GM21619 (cell line): ENCODE data around the gene LATS2.

Experiments
- ATAC-seq: cut with Tn5 transposase; IDR thresholded peaks from one replicate; pipeline ENCODE4 v1.9.1; 2021; ENCODE audit not compliant: unreplicated experiment

The LATS2 gene

DNA sequence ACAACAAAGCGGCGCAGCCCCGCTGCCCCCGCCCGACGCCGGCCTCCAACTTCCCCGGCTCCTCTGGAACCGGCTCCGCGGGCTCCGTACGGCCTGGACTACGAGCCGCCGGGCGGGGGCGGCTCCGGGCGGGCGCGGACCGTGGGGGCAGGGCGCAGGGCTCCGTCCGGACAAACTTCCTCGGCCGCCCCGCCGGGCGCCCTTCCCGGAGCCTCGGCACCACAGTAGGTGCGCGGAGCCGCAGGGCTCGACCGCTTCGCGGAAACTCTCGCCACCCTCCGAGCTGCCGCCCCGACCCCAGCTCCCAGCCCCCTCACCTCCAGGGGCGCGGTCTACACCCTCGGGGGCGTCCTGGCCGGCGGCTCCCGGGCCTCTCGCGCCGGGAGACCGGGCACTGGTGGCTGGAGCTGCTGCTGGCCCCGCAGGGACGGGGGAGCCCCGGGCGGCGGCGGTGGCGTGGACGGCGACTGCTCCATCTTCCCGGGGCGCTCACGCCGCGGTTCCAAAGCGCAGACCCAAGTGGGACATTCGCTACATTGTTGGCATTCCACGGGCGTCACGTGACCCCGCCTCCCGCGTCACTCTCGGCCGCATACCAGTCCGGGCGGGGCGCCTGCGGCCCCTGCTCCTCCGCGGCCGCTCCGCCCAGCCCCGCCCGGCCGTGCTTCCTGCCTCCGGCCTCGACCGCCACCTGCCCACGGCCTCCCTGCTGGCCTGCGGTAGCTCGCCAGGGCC is at the start of gene LATS2:
LATS2 (minus strand) TSS at position 558 of the 735 bp plus-strand sequence. CDS start 15,560 bp downstream, outside the sequence.
- peak; percentile 94 for ATAC-seq

- ATAC-seq, result no peak
Observed at GRCh38 chr13:21109168-21109567, 47.8 kb upstream of the LATS2 start.

GRCh38 chr13:21106089-21106488 is 44.7 kb upstream of the LATS2 start:
- ATAC-seq, result no peak

DNA sequence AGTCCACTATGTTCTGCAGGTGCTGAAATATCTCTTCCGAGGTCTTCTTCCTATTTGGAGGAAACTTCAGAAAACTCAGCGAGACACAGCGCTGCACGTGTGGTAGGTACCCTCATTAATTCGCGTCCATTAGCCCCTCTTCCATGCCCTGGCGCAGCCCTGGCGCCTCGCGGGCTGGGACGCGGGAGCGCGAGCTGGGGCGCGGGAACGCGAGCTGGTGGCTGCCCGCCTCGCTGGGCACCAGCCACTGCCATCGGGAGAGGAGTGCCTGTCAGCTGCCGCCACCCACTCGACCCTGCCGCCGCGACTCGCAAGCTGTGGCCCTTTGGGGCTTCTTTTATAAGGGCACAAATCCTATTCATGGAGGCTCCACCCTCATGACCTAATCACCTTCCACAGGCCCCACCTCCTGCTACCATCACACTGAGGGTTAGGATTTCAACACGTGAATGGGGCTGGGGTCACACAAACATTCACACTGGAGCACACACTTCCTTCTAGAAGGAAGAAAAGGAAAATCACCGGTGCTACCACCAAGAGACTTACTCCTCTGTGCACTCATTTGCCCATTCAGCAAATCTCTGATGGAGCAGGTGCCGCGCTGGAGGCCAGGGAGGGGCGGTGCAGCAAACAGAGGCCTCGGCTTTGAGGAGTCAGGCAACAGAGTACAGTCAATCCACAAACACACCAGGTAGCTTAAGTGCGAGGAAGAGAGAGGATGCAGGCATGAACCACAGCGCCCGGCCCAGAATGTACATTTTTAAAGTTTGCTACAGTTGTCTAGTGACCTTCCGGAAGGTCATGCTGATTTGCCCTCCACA is 43.0 kb upstream of the LATS2 start:
- ATAC-seq, result no peak

- ATAC-seq, result no peak
Observed at GRCh38 chr13:21101865-21102576, 40.6 kb upstream of the LATS2 start.

- no peak for ATAC-seq
Observed at GRCh38 chr13:21100994-21101757, 39.8 kb upstream of the LATS2 start.

GRCh38 chr13:21100211-21100610 is 38.8 kb upstream of the LATS2 start:
- no peak for ATAC-seq

- no peak for ATAC-seq
Observed at GRCh38 chr13:21095311-21095710, 33.9 kb upstream of the LATS2 start.

- ATAC-seq, result no peak
Observed at GRCh38 chr13:21089830-21090229, 28.4 kb upstream of the LATS2 start.

GRCh38 chr13:21088534-21088933 is 27.1 kb upstream of the LATS2 start:
- no peak for ATAC-seq

- ATAC-seq, result no peak
Observed at GRCh38 chr13:21086929-21087328, 25.5 kb upstream of the LATS2 start.

DNA sequence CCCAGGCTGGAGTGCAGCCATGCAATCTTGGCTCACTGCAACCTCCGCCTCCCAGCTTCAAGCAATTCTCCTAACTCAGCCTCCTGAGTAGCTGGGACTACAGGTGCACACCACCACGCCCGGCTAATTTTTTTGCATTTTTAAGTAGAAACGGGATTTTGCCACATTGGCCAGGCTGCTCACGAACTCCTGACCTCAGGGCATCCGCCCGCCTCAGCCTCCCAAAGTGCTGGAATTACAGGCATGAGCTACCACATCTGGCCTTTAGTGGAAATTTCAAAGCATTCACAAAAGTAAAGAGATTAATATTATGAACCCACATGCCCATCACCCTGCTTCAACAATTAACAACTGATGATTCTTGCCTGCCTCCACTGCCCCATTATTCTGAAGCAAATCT is 20.5 kb upstream of the LATS2 start:
- no peak for ATAC-seq

GRCh38 chr13:21080593-21080891 is 19.2 kb upstream of the LATS2 start:
- ATAC-seq, result no peak

GRCh38 chr13:21079761-21080592 is 18.6 kb upstream of the LATS2 start:
- no peak for ATAC-seq

- no peak for ATAC-seq
Observed at GRCh38 chr13:21079221-21079620, 17.8 kb upstream of the LATS2 start.

DNA sequence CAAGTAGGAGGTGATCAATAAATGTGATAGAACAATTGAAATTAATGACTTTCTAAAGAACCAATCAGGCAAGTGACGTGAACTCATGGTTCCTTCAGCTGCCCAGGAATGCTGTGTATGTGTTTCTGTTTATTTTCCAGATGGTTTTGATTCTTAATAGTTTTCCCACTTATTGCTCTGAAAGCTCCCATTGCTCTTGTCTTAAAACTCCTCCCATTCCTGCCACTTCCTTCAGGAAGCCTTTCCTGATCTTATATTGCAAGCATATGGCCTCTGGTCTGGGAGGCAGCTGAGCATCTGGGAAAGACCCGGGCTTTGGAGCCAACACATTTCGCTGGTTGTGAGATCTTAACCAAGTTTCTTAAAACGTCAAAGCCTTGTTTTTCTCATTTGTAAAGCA is 17.1 kb upstream of the LATS2 start:
- no peak for ATAC-seq

DNA sequence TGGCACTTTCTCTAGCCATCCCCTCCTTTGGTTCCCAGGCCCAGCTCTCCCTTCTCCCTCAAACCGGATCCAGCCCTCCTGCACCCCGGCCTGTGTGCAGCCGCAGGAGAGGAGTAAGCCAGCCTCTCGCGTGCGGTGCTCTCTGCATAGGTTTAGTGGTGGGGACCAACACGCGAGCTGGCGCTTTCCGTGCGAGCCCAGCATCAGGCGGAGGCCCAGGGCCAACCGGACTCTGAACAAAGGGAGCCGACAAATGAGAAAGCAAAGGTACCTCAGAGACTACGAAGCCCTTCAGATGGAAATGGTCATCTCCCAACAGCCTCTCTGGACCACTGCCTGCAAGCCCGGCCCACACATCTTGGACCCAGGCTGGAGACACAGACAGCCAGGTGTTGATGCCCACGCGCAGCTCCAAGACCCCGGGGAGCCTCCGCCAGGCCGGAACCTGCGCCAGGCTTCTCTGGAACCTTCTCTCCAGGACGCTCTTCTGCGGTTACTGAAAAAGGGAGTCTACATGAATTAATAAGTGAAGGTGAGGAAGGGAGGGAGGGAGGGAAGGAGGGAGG is 16.5 kb upstream of the LATS2 start:
- no peak for ATAC-seq

- ATAC-seq, result no peak
Observed at GRCh38 chr13:21077076-21077787, 15.8 kb upstream of the LATS2 start.

DNA sequence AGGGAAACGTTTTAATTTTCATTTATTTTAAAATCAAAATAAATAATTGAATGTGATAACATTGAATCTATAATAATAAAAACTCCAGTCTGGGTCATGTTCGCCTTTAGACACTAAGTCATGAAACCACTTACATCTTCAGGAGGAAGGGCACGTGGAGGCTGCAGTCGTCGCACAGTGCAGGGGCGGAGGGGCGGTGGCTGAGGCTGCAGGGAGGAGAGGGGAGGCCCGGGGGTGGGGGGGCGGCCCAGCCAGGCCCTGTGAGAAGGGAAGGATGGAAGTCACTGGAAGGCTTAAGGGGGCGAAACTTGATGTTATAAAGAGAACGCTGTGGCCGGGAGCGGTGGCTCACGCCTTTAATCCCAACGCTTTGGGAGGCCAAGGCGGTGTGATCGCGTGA is 14.9 kb upstream of the LATS2 start:
- no peak for ATAC-seq
